GM12865 (cell line): ENCODE results near the gene PON3.
"Not testable (repeated sequence)": the region's sequence is repeated elsewhere in the genome, so short reads cannot be mapped to it uniquely, and the experiment has no call there.

Experiments used
- DNase-seq: peaks from one replicate; pipeline ENCODE4 v3.0.0; 2010; ENCODE audit warnings: low read depth
- H3K4me3 ChIP-seq: 2 replicates; pipeline ENCODE4 v1.5.1; 2011; ENCODE audit warnings: mild to moderate bottlenecking, low read depth, low read length, control low read depth
- TF ChIP-seq, protein P1 (sequence below): IDR thresholded peaks from 2 replicates; pipeline ENCODE4 v1.5.1; 2011; ENCODE audit warnings: low read length, control low read depth, low read depth, inconsistent platforms; ENCODE audit not compliant: insufficient read depth; ENCODE audit errors: missing control alignments

Gene PON3

DNA sequence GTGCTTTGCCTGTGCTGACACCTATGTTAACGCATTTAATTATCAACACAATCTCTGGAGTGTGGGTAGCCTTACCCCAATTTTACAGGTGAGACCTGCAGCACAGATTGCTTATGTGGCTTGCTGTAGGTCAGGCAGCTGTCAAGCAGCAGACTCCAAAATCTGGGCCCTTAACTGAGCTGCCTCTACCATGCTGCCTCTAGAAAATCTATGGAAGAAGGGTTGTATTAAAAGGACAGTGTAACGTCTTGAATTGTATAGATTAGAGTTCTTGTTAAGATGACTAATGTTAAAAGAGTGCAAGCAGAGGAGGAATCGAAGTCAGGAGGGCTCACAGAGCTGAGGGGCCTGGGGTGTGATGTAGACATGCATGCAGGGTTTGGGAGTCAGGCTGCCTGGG, 1.2 kb upstream of the PON3 start:
- no peak for DNase-seq
- TF ChIP-seq, protein P1, sequence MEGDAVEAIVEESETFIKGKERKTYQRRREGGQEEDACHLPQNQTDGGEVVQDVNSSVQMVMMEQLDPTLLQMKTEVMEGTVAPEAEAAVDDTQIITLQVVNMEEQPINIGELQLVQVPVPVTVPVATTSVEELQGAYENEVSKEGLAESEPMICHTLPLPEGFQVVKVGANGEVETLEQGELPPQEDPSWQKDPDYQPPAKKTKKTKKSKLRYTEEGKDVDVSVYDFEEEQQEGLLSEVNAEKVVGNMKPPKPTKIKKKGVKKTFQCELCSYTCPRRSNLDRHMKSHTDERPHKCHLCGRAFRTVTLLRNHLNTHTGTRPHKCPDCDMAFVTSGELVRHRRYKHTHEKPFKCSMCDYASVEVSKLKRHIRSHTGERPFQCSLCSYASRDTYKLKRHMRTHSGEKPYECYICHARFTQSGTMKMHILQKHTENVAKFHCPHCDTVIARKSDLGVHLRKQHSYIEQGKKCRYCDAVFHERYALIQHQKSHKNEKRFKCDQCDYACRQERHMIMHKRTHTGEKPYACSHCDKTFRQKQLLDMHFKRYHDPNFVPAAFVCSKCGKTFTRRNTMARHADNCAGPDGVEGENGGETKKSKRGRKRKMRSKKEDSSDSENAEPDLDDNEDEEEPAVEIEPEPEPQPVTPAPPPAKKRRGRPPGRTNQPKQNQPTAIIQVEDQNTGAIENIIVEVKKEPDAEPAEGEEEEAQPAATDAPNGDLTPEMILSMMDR, result no peak
- H3K4me3 ChIP-seq, result no peak overlapping the region

DNA sequence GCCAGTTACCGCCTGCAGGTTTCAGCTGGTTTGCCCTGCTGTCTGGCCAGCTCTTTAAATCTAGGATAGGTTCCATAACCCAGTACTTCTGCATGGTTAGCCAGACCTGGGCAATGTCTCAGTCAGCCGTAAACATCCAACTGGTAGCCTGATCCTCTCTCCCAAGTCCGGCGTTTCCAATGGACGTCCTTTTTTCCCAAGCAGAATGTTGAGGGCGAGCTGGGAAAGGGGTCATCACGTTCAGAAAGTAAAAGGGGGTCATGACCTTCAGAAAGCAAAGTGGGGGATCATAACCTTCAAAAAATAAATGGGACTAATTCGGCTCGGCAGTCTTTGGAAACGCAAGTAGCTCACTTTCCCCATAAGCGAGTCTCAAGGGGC, 430 bp downstream of the PON3 start:
- no peak overlapping the region for H3K4me3 ChIP-seq
- TF ChIP-seq, protein P1, result no peak
- no peak for DNase-seq

DNA sequence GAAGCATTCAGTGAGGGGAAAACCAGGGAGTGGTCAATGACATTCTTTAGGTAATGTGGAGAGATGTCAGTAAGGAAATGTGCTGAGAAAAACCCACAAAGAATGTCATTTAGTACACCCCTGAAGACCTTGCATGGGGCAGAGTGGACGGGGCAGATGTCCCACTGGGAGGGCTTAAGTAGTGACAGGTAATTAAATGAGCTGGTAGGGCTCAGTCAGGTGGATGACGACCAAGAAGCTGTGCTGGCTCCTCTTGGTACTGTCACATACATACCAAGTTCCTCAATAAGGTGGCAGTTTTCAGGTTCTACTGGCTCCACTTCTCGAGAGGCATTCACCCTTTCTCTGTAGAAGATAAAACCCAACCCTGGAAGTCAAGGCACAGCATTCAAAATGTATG, 1.8 kb downstream of the PON3 start:
- H3K4me3 ChIP-seq, result no peak overlapping the region
- DNase-seq, result peak; percentile 12
- TF ChIP-seq, protein P1, result no peak

DNA sequence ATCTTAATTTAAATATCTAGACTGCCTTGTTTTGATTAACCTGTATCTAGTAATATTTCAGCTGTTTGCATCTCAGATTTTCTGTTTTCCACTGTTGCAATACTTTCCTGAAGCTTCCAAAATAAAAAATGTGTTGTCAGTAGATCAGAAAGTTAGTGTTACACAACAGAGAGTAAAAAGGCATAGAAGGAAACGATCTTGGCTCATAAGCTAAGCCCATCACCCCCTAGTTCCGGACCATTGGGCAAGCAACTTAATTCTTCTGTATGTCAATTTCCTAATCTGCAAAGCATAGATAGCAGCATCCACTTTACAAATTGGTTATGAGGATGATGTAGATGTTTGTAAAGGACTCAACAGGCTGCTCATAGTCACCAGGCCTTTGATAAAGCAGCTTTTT, 4.4 kb downstream of the PON3 start:
- H3K4me3 ChIP-seq, result no peak overlapping the region
- DNase-seq, result no peak
- TF ChIP-seq, protein P1, result no peak

DNA sequence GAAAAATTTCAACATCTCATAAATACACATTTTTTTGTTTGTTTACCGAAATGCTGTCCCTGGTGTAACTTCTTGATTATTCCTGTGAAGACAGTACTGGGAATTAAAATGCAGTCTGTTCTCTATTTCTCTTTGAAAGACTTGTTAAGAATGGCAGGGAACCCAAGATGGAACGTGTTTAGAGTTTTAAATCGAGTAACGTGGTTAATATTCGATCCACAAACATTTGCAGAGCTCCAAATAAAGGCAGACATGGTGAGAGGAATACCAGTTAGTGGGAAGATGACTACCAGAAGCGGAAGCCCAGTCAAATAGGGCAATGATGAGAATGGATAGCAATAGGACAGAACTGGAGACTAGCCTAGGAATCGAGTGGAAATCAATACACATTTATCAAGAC, 6.7 kb downstream of the PON3 start:
- DNase-seq, result no peak
- TF ChIP-seq, protein P1, result no peak
- H3K4me3 ChIP-seq, result no peak overlapping the region

DNA sequence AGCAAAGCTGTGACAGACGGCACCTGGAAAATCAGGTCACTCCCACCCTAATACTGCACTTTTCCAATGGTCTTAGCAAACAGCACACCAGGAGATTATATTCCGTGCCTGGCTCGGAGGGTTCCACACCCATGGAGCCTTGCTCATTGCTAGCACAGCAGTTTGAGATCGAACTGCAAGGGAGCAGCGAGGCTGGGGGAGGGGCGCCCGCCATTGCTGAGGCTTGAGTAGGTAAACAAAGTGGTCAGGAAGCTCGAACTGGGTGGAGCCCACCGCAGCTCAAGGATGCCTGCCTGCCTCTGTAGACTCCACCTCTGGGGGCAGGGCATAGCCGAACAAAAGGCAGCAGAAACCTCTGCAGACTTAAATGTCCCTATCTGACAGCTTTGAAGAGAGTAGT, 16.7 kb downstream of the PON3 start:
- DNase-seq, H3K4me3 ChIP-seq: not testable (repeated sequence)

DNA sequence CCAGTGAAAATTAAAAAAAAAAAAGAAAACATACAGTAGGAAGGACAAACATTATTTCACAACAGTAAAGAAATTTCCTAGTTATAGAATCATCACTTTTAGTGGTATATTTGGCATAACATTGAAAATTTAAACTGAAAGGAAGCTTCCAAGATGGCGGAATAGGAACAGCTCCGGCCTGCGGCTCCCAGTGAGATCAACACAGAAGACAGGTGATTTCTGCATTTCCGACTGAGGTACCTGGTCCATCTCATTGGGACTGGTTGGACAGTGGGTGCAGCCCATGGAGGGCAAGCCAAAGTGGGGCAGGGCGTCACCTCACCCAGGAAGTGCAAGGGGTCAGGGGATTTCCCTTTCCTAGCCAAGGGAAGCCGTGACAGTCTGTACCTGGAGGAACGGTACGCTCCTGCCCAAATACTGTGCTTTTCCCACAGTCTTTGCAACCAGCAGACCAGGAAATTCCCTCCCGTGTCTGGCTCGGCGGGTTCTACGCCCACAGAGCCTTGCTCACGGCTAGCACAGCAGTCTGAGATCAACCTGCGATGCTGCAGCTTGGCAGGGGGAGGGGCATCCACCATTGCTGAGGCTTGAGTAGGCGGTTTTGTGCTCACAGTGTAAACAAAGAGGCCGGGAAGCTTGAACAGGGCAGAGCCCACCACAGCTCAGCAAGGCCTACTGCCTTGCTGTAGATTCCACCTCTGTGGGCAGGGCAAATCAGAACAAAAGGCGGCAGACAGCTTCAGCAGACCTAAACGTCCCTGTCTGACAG, 19.4 kb downstream of the PON3 start:
- DNase-seq, result no peak
- no peak overlapping the region for H3K4me3 ChIP-seq
- TF ChIP-seq, protein P1, result no peak
